Measurements from ENCODE around the gene TAB3.

TAB3 gene, protein sequence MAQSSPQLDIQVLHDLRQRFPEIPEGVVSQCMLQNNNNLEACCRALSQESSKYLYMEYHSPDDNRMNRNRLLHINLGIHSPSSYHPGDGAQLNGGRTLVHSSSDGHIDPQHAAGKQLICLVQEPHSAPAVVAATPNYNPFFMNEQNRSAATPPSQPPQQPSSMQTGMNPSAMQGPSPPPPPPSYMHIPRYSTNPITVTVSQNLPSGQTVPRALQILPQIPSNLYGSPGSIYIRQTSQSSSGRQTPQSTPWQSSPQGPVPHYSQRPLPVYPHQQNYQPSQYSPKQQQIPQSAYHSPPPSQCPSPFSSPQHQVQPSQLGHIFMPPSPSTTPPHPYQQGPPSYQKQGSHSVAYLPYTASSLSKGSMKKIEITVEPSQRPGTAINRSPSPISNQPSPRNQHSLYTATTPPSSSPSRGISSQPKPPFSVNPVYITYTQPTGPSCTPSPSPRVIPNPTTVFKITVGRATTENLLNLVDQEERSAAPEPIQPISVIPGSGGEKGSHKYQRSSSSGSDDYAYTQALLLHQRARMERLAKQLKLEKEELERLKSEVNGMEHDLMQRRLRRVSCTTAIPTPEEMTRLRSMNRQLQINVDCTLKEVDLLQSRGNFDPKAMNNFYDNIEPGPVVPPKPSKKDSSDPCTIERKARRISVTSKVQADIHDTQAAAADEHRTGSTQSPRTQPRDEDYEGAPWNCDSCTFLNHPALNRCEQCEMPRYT

DNA sequence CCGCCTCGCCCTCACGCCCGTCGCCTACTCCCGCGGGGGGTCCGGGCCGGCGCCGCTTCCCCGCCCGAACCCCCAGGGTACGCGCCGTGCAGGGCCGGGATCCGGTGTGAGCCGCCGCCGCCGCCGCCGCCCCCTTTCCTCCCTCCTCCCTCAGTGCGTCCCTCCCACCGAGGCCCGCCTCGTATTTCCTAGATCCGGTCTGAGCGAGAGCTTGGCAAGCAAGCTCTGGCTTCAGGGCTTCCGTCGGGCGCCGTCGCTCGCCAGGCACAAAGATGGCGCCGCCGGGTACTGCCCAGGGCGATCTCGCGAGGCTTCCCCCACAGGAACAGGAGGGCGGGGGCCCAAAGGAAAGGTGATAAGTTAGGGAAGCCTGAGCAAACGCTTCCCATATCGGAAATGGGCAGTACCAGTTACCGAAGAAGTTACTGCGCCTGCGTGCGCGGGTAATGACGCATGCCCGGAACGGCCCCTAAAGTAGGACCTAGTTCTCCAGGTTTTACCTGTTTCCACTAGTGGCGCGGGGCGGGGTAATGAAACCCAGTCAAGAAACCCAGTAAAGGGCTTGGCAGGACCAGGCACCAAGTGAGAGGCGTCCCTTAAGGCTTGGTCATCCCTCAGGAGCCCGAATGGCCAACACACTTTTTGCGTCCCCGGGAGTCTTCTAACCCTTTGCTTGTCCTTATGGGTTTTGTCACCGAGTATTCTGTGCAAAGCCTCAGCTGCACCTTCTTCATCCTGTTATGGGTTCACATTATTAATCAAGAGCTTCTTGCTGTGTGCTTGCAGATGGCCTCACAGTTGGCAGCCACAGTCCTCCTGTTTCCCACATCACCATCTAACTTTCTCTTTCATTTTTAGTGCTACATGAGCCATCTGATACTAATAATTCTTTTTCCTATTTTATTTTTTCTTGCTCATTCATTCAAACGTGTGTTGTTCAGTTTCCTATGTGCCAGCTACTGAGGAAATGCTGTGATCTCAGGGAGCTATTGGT, at the start of gene TAB3:
TSS of gene TAB3 (minus strand) at position 108 of the 994 bp plus-strand sequence. CDS start 29,666 bp downstream, outside the sequence.
- peak; percentile 85 for DNase-seq (ENCODE audit: low read depth)

DNA sequence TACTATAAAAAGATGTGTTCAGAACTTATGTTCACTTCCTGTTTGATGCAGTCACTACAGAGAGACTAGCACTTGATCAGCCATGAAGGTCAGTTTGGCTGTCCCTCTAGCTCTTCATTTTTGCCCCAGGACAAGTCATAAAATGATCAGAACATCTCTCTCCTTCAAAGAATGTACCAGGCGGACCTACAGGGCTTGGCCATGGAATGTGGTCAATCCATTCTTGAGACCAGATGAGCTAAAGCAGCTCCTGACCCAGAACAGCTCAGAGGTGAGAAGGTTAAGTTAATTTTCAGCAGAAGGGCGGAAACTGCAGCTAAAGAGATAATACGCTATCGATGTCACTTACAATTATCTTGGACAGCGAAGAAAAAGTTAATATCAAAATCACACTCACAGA, 49.2 kb upstream of the TAB3 start:
- no peak for DNase-seq (ENCODE audit: low read depth)

DNA sequence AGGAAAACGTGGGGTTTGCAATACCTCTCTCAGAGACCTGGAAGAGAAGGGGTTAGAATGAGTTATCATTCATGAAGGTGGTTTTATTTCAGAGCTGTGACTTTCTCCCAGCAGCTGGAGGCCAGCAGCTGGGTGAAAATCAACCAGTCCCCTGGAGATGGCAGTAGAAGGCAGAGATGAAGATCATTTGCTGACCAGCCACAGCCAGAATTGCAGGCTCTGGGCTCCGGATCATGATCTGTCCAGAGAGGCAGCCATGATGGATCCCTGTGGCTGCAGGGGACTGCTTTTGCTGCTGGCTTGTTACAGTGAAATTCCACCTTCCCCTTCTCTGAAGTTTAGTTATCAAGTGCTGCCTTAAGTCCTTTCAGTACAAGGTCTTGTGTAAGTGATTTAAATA, 46.9 kb upstream of the TAB3 start:
- no peak for DNase-seq (ENCODE audit: low read depth)

DNA sequence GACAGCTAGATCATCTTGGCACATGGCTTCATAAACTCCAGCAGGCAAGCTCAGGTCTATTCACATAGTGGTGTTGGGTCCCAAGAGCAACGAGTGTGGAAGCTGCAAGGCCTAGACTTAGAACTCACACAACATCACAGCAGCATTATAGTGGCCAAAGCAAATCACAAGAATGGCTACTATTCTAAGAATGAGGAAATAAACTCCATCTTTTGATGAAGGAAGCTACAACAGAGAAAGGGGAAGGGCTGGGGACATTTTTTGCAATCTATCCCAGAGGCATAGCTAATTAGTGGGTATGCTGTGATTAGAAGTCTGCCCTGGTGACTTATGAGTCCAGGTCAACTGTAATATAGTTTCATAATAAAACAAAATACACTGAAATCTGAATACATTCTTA, 42.9 kb upstream of the TAB3 start:
- DNase-seq (ENCODE audit: low read depth), result no peak

DNA sequence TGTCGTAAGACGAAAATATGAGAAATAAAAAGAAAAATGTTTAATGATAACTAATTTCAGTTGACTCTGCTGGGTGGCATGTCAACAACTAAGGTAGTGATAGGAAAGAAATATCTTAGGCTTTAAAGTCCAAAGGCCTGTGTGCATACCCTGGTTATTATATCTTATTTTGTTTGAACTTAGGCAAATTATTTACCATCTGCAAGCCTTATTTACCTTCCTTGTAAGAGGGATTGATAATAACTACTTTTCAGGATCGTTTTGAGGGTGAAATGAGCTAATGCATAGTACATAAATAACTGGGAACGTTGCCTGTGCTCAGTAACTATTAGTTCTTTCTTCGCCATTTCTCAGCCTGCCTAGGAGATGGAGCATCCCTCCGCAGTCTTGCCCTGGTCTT, 41.6 kb upstream of the TAB3 start:
- DNase-seq (ENCODE audit: low read depth), result no peak

DNA sequence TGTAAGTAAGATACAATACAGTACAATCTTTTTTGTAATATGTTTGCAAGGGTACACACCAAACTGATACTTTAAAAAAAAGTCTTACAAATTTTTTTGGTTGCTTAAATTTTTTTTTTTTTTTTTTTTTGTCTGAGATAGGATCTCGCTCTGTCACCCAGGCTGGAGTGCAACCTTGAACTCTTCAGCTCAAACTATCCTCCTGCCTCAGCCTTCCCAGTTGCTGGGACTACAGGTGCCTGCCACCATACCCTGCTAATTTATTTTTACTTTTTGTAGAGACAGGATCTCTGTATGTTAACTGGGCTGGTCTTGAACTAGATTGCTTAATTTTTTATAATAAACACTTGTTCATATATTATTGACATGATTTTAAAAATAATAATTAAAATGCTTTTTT, 41.1 kb upstream of the TAB3 start:
- no peak for DNase-seq (ENCODE audit: low read depth)

DNA sequence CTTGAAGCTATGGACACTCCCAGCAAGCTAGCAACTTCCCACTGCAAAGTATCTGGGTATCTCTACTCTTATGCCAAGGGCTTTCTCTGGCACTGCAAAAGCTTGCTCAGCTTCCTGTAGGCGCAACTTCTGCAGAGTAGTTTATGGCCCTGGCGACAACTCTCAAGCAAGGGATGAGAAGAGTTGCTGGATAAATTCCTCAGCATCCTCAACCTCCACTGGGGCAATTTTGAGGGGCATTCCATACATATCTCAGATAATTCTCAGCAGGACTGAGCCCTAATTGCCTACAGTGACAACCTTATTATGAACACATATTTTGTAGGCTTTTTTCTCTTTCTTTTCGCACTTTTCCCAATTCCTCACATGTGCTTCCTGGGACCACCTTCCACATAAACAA, 31.2 kb upstream of the TAB3 start:
- DNase-seq (ENCODE audit: low read depth), result no peak

DNA sequence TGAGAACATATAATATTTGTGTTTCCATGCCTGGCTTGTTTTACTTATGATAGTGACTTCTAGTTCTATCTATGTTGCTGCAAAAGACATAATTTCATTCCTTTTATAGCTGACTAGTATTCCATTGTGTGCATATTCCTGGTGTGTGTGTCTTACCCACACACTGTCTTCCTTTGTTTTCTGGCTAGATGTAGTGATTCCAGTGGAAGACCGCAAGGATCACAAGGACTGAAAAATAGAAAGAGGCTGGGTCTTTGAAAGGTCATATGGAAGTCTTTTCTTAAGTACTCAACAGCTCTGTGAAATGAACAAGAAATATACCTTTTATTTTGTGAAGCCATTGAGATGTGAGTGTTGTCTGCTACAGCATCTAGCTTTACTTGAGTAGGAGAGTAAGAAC, 29.4 kb upstream of the TAB3 start:
- DNase-seq (ENCODE audit: low read depth), result no peak

DNA sequence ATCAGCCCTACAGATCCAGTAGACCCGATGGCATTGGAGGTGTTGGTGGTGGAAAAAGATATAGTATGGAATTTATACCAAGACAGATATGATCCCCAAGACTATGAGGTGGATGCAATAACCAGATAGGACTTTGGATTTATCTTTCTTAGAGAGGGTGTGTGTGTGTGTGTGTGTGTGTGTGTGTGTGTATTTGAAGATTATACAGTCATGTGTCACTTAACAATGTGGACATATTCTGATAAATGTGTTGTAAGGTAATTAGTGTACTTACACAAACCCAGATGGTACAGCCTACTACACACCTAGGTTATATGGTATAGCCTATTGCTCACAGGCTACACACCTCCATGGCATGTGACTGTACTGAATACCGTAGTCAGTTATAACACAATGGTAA, 24.4 kb upstream of the TAB3 start:
- no peak for DNase-seq (ENCODE audit: low read depth)

DNA sequence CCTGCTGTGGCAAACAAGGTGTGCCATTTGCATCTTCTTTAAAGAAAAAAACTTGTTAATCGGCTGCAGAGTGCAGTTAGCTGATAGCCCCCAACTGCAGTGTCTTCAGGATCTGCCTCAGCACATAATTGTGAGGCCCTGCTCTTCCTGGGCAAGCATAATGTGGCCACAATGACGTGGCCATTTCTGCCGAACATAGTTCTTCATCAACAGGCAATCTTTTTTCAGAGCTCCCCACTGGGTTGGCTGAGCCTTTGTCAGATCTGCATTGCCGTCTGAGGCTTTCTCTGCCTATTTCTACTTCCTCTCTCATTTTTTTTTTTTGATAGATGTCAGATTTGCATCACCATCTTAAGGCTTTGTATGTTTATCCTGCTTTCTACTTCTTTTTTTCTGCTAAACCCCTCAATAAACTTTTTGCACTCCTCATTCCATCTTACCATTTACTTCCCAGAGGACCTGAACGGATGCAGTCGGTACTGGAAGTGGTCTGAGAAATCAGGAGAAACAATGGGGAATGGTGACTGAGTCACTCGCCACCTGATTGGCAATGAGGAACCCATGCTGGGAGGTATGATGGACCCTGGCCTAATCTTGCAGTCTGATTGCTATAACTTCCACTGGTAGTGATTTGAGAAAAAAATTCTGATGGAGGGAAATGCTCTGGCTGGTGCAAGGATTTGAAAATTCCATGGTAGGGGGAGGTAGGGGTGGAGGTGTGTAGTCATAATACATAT, 21.2 kb upstream of the TAB3 start:
- no peak for DNase-seq (ENCODE audit: low read depth)

DNA sequence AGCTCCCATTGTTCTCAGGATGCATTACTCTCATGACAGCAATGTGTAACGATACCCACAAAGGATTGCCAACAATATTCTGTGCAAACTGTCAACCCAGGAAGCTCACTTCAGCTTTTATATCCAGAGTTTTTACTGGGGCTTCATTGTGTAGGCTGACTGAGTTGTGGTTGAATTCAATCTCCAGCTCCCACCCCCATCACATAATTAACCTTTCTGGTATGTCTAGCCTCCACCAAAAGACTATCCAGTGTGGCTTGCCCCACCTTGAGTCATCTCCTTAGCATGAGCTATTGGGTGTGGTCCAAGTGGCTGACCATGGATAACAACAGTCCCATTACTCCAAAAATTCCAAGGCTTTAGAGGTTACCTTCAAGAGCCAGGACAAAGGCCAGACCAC, 17.7 kb upstream of the TAB3 start:
- DNase-seq (ENCODE audit: low read depth), result no peak

DNA sequence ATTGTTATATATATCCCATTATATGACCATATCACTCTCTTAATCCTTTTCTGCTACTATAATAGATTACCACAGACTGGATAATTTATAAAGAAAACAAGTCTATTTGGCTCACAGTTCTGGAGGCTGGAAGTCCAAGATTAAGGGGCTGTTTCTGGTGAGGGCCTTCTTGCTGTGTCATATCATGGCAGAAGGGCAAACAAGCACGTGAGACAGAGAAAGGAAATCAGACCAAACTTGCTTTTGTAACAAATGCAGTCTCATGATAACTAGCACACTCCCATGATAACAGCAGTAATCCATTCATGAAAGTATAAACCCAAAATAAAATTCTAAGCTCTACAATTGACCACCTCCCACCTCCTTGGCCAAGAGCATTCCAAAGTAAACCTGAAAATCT, 16.3 kb upstream of the TAB3 start:
- no peak for DNase-seq (ENCODE audit: low read depth)

DNA sequence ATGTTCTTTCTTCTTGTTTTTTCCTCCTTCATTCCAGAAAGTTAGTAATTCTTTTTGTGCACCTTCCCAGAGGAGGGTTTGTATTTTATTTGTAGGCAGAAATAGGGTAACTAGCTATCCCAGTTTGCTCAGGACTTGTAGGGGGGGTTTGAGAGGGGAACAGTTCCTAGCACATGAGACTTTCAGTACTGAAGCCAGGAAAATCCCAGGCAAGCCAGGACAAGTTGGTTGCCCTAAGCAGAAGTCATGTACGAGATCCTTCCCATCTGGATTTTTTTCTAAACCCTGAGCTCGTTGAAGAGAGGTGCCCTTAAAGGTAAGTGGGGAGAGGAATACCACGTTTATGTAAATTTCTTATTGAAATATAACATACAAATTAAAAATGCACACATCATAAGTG, 15.6 kb upstream of the TAB3 start:
- no peak for DNase-seq (ENCODE audit: low read depth)

DNA sequence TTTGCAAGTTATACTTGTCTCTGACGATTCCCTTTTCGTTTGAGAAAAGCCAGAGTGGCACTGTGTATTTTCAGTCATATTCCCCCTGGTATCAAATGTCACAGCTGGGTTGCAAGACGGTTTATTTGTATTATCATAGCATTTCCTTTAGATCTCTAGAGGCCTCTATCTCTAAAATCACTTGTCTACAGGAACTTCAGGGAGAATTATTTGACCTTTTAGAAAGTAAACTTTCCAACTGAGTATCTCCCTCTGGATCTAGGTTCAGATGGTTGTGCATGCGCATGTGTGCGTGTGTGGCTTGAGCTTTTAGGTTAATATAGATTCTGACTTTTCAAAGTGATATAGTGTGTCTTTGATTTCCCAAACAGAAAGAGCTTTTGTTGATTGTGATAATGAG, 15.1 kb upstream of the TAB3 start:
- DNase-seq (ENCODE audit: low read depth), result no peak

DNA sequence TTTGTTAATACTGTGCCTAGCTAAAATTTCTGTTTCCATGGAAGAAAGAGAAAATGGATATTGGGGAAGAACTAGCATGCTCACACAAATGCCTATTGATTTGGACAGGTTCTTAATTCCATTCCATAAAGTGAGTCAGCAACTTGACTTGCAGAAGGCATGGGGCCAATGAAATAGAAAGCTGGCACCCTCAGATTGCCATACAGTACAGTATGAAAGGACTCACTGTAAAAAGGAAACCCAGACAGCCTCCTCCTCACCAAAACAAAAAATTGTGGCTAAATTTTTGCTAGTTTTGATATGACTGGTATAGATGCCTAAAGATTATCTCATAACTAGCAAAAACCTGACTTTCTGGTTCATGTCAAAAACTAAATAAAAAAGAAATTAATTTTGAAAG, 11.2 kb upstream of the TAB3 start:
- no peak for DNase-seq (ENCODE audit: low read depth)

DNA sequence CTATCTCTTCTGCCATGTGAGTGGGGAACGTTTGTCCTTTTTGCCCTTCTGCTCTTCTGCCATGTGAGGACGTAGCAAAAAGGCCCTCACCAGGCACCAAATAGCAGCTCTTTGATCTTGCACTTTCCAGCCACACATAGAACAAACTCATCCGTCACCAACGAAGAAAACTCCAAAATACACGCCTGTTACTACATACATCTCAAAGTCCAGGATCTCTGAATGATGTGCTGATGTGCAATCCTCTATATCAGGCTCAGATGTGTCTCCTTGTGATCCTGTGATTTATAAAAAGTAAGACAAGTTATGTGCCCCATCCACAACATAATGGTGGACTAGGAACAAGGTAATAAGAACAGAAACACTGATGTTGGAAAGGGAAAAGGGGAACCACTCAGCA, 9.8 kb upstream of the TAB3 start:
- DNase-seq (ENCODE audit: low read depth), result no peak

DNA sequence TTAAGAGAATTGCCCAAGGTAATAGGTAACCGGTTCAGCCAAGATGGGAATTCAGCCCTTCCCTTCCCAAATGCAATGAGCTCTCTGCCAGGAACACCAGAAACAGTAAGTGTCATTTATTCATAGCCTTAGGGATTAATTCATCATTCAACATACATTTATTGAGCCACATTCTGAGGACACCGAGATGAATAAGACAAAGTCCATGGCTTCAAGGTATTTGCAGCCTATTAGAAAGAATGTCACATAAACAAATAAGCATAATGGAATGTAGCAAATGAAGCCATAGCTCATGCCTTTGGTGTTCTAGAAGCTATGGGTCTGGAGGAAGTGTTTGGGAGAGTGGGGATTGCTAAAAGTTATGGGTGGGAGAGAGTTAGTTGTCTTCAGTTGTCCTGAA, 6.3 kb upstream of the TAB3 start:
- no peak for DNase-seq (ENCODE audit: low read depth)

DNA sequence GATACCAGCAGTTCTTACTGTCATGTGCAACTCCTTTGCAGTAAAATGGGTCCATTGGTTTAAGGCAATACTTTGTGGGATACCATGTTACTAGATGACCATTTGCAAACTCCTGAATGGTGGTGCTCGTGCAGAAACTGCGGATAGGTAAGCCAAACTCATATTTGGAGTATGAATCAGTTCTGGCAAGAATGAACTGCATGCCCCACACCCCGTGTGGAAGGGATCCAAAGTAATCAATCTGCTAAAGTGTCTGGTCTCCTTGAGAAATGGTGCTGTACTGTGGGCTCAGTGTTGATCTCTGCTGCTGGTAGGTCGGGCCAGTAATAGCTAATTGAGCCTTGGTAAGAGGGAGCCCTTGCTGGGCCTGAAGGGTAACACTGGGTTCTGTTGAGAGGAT, 4.2 kb upstream of the TAB3 start:
- DNase-seq (ENCODE audit: low read depth), result no peak

DNA sequence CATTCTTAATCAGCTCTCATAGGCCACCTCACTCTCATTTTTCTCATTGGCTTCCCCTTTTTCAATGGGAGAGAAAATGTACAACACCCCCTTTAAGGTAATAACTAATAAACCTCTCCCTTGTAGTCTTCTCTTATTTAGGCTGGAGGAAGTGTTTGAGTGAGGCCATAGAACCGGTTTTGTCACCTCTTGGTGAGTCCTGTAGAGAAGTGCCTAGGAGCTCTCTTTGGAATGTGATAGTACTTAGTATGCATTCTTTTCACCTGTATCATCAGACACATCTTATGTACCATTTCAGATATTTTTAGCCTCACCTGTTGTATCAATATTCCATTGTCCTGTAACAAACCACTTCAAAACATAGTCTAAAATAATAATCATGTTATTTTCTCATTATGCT, 3.5 kb upstream of the TAB3 start:
- no peak for DNase-seq (ENCODE audit: low read depth)

DNA sequence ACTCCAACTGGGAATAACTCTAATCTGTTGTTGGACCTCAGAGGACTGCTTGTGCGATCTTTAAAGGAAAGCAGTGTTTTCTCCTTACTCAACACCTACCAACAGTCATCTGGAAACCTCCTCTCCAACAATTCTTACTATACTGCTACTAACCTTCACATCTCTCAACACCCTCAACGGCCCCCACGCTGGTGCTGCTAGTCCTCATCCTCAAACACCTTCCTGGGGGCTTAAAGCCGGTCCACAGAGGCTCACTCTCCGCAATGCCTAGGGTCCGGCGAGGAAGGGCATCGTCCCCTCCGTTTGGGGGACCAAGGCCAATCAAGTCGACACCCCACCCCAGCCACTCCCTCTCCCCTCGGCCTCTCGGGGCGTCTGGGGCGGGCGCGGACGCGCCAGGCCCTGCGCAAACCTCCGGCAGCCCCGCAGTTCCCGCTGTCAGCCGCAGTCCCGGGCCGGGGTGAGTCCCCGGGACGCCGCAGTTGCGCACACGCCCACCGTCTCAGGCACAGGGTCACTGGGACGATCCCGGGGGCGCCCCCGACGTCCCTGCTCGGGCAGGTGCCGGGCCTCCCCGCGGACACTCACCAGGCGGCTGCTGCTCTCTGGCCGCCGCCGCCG, 418 bp downstream of the TAB3 start:
- no peak for DNase-seq (ENCODE audit: low read depth)

DNA sequence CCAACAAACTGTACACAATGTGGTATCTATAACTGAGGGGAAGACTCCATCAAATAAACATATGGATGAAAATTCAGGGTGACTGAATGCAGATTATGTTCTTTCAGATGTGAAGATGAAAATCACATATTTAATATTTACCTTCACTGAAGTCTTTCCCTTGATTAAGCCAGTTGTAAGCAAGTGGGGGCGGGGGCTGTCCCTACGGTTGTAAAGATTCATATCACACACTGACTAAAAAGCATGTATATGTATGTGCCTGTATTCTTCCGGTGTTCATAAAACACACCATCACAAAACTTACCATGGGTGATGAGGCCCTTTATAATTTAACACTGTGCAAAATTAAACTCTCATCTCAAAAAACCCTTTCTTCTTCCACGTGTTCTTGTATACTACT, 1.3 kb downstream of the TAB3 start:
- no peak for DNase-seq (ENCODE audit: low read depth)
